GM12891 (cell line): ENCODE results near the gene ZNF580.

Source experiments
- POLR2A ChIP-seq: IDR thresholded peaks from 2 replicates; pipeline ENCODE4 v1.6.1; 2011; ENCODE audit warnings: low read depth, low read length, control low read depth
- POLR2AphosphoS5 ChIP-seq: IDR thresholded peaks from 2 replicates; pipeline ENCODE4 v1.6.1; 2011; ENCODE audit warnings: low read depth, low read length, control low read depth
- SPI1 ChIP-seq: IDR thresholded peaks from 2 replicates; pipeline ENCODE4 v1.6.1; 2011; ENCODE audit warnings: low read depth, low read length, control low read depth
- TAF1 ChIP-seq: IDR thresholded peaks from 2 replicates; pipeline ENCODE4 v1.6.1; 2011; ENCODE audit warnings: low read depth, low read length, control low read depth

GRCh38 chr19:55621673-55622231, 19.1 kb upstream of the ZNF580 start:
- TF ChIP-seq POLR2AphosphoS5 (no peak), TAF1 (no peak), POLR2A (no peak), SPI1 (no peak)
